ENCODE results near the gene FANCC. TPM values are rescaled to one million over a fixed set of nuclear protein-coding genes. Genes with fewer than 3 reads are reported as not detected.

FANCC gene
- total and polyA plus RNA-seq, 3 donors from 2014 or later = 30.7 to 38.5 (median 35.1) TPM

GRCh38 chr9:95076696-95077052 is 240.8 kb downstream of the FANCC start:
- Histone ChIP-seq H3K4me3 (no peak overlapping the region), H3K36me3 (ENCODE audit: low read depth, missing control alignments) (no peaks in the 10 kb centered on the region), H3K4me1 (peaks cover 20% of the 10 kb centered on the region), H3K27ac (peak overlapping the region; percentile 47), H3K9me3 (no peaks in the 10 kb centered on the region), H3K27me3 (no peaks in the 10 kb centered on the region)
- TF ChIP-seq POLR2A (IDR thresholded peaks at IDR 0.05) (no peak), CTCF (IDR thresholded peaks at IDR 0.05) (no peak)
- intact Hi-C loops (cut with DNase I; ENCODE audit: low total_unique reads) = no loop called here
- 49 to 57% methylated on average over 1 of the region's 1 CpG for WGBS, 2 donors
- peak; percentile 11 for DNase-seq

GRCh38 chr9:95075700-95076099 is 241.8 kb downstream of the FANCC start:
- Histone ChIP-seq H3K9me3 (no peaks in the 10 kb centered on the region), H3K4me1 (peaks cover 20% of the 10 kb centered on the region), H3K27ac (no peak overlapping the region), H3K4me3 (no peak overlapping the region), H3K36me3 (ENCODE audit: low read depth, missing control alignments) (no peaks in the 10 kb centered on the region), H3K27me3 (no peaks in the 10 kb centered on the region)
- WGBS, 2 donors = 93 to 94% methylated on average over 7 of the region's 7 CpGs
- DNase-seq = peak; percentile 11
- intact Hi-C loops (cut with DNase I; ENCODE audit: low total_unique reads) = no loop called here
- TF ChIP-seq CTCF (IDR thresholded peaks at IDR 0.05) (no peak), POLR2A (IDR thresholded peaks at IDR 0.05) (no peak)

- WGBS, 2 donors = 84 to 87% methylated on average over 9 of the region's 9 CpGs
- H3K4me1 ChIP-seq = peaks cover 20% of the 10 kb centered on the region
Observed at GRCh38 chr9:95074632-95075031, 242.9 kb downstream of the FANCC start.

GRCh38 chr9:95073918-95074317 is 243.6 kb downstream of the FANCC start:
- no peaks in the 10 kb centered on the region for H3K27me3 ChIP-seq
- TF ChIP-seq POLR2A (IDR thresholded peaks at IDR 0.05) = no peak
- no peak for TF ChIP-seq CTCF (IDR thresholded peaks at IDR 0.05)
- intact Hi-C loops (cut with DNase I; ENCODE audit: low total_unique reads) = no loop called here
- H3K9me3 ChIP-seq = no peaks in the 10 kb centered on the region
- H3K4me1 ChIP-seq = peaks cover 20% of the 10 kb centered on the region
- H3K4me3 ChIP-seq = no peak overlapping the region
- peak; percentile 11 for DNase-seq
- H3K27ac ChIP-seq = no peak overlapping the region
- 91 to 97% methylated on average over 5 of the region's 5 CpGs for WGBS, 2 donors
- no peaks in the 10 kb centered on the region for H3K36me3 ChIP-seq (ENCODE audit: low read depth, missing control alignments)

More at GRCh38 chr9:95074632-95075031, 242.9 kb downstream of the FANCC start:
- intact Hi-C loops (cut with DNase I; ENCODE audit: low total_unique reads) = no loop called here
- Histone ChIP-seq H3K27ac (no peak overlapping the region), H3K36me3 (ENCODE audit: low read depth, missing control alignments) (no peaks in the 10 kb centered on the region), H3K4me3 (no peak overlapping the region), H3K27me3 (no peaks in the 10 kb centered on the region), H3K9me3 (no peaks in the 10 kb centered on the region)
- TF ChIP-seq POLR2A (IDR thresholded peaks at IDR 0.05) = no peak
- TF ChIP-seq CTCF (IDR thresholded peaks at IDR 0.05) = no peak
- DNase-seq = peak; percentile 11

GRCh38 chr9:95073042-95073607 is 244.4 kb downstream of the FANCC start:
- Histone ChIP-seq H3K36me3 (ENCODE audit: low read depth, missing control alignments) (no peaks in the 10 kb centered on the region), H3K4me3 (no peak overlapping the region), H3K9me3 (no peaks in the 10 kb centered on the region), H3K27ac (no peak overlapping the region), H3K4me1 (peaks cover 18% of the 10 kb centered on the region), H3K27me3 (no peaks in the 10 kb centered on the region)
- 91 to 92% methylated on average over 15 to 18 of the region's 18 CpGs for WGBS, 2 donors
- intact Hi-C loops (cut with DNase I; ENCODE audit: low total_unique reads) = no loop called here
- TF ChIP-seq POLR2A (IDR thresholded peaks at IDR 0.05) = no peak
- TF ChIP-seq CTCF (IDR thresholded peaks at IDR 0.05) = no peak
- DNase-seq = peak; percentile 29
